ENCODE results near the gene ELFN1. TPM values are rescaled to one million over a fixed set of nuclear protein-coding genes. Genes with fewer than 3 reads are reported as not detected.

ELFN1 gene
- total and polyA plus RNA-seq, 2 donors: 0.91 to 2.6 TPM

DNA sequence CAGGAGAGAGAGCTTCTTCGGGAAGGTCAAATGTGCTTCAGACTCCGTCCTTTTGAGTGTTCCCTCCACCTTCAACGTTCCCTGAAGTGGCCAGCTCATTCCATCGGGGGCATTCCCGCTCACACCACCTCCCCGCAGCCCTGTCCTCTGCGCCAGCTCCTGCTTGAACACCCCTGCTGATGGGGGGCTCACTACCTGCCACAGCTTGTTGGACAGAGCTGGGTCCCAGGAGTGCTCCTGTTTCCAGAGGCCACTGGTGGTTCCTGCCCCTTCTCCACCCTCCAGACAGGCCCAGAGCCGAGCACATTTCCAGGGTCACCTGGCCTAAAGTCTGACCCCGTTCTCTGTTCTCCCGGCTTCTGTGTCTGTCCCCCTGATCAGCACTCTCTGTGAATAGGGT is 67.4 kb downstream of the ELFN1 start:
- H3K27ac ChIP-seq (ENCODE audit: low read depth in 1 of 2, low read length in 1 of 2): no peak overlapping the region
- peaks cover 0 to 5% of the 10 kb centered on the region in 2 donors for H3K9me3 ChIP-seq (ENCODE audit: control insufficient read depth in 2 of 2, insufficient read depth in 1 of 2, low read length in 1 of 2)
- H3K27me3 ChIP-seq (ENCODE audit: control insufficient read depth in 2 of 2, insufficient read depth in 1 of 2, low read length in 1 of 2): peaks cover 6 to 24% of the 10 kb centered on the region in 2 donors
- H3K36me3 ChIP-seq (ENCODE audit: control insufficient read depth in 2 of 2, insufficient read depth in 2 of 2, low read length in 1 of 2): no peaks in the 10 kb centered on the region
- no peak overlapping the region for H3K4me3 ChIP-seq (ENCODE audit: low read length in 2 of 2)
- 96% methylated on average over 10 of the region's 10 CpGs for WGBS
- peaks cover 4 to 9% of the 10 kb centered on the region in 2 donors for H3K4me1 ChIP-seq (ENCODE audit: control insufficient read depth in 2 of 2, insufficient read depth in 2 of 2, low read length in 2 of 2)
- no peak for DNase-seq (ENCODE audit: low read depth in 6 of 9, low spot score in 9 of 9)

- no peak for DNase-seq (ENCODE audit: low read depth in 6 of 9, low spot score in 9 of 9)
- Histone ChIP-seq H3K4me3 (ENCODE audit: low read length in 2 of 2) (no peak overlapping the region), H3K9me3 (ENCODE audit: control insufficient read depth in 2 of 2, insufficient read depth in 1 of 2, low read length in 1 of 2) (peaks cover 0 to 8% of the 10 kb centered on the region in 2 donors), H3K27me3 (ENCODE audit: control insufficient read depth in 2 of 2, insufficient read depth in 1 of 2, low read length in 1 of 2) (peaks cover 10 to 26% of the 10 kb centered on the region in 2 donors), H3K36me3 (ENCODE audit: control insufficient read depth in 2 of 2, insufficient read depth in 2 of 2, low read length in 1 of 2) (no peaks in the 10 kb centered on the region), H3K27ac (ENCODE audit: low read depth in 1 of 2, low read length in 1 of 2) (no peak overlapping the region), H3K4me1 (ENCODE audit: control insufficient read depth in 2 of 2, insufficient read depth in 2 of 2, low read length in 2 of 2) (peaks cover 4 to 9% of the 10 kb centered on the region in 2 donors)
- WGBS: 95% methylated on average over 20 of the region's 20 CpGs
Observed at GRCh38 chr7:1737956-1738355, 67.9 kb downstream of the ELFN1 start.

DNA sequence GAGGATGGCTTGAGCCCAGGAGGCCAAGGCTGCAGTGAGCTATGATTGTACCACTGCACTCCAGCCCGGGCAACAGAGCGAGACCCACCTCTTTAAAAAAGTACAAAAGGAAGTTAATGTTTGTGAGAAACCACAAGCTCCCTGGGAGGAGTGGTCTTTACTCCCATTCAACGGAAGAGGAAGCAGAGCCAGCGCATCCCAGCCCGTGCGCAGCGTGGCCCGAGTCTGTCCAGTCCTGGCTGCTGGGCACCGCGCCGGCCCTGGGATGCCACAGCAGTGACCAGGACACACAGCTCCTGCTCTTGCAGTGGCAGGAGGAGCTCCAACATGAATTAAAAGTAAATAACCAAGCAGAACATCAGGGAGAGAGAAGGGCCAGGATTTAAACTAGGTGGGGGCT is 68.4 kb downstream of the ELFN1 start:
- peaks cover 11 to 27% of the 10 kb centered on the region in 2 donors for H3K27me3 ChIP-seq (ENCODE audit: control insufficient read depth in 2 of 2, insufficient read depth in 1 of 2, low read length in 1 of 2)
- no peak for DNase-seq (ENCODE audit: low read depth in 6 of 9, low spot score in 9 of 9)
- WGBS: 17% methylated on average over 11 of the region's 11 CpGs
- H3K4me1 ChIP-seq (ENCODE audit: control insufficient read depth in 2 of 2, insufficient read depth in 2 of 2, low read length in 2 of 2): peaks cover 4 to 9% of the 10 kb centered on the region in 2 donors
- H3K4me3 ChIP-seq (ENCODE audit: low read length in 2 of 2): no peak overlapping the region
- no peak overlapping the region for H3K27ac ChIP-seq (ENCODE audit: low read depth in 1 of 2, low read length in 1 of 2)
- H3K9me3 ChIP-seq (ENCODE audit: control insufficient read depth in 2 of 2, insufficient read depth in 1 of 2, low read length in 1 of 2): peaks cover 0 to 10% of the 10 kb centered on the region in 2 donors
- no peaks in the 10 kb centered on the region for H3K36me3 ChIP-seq (ENCODE audit: control insufficient read depth in 2 of 2, insufficient read depth in 2 of 2, low read length in 1 of 2)

GRCh38 chr7:1738956-1739355 is 68.9 kb downstream of the ELFN1 start:
- no peaks in the 10 kb centered on the region for H3K36me3 ChIP-seq (ENCODE audit: control insufficient read depth in 2 of 2, insufficient read depth in 2 of 2, low read length in 1 of 2)
- peaks cover 4 to 7% of the 10 kb centered on the region in 2 donors for H3K4me1 ChIP-seq (ENCODE audit: control insufficient read depth in 2 of 2, insufficient read depth in 2 of 2, low read length in 2 of 2)
- H3K27ac ChIP-seq (ENCODE audit: low read depth in 1 of 2, low read length in 1 of 2): no peak overlapping the region
- H3K4me3 ChIP-seq (ENCODE audit: low read length in 2 of 2): no peak overlapping the region
- WGBS: 93% methylated on average over 19 of the region's 19 CpGs
- no peak for DNase-seq (ENCODE audit: low read depth in 6 of 9, low spot score in 9 of 9)
- H3K27me3 ChIP-seq (ENCODE audit: control insufficient read depth in 2 of 2, insufficient read depth in 1 of 2, low read length in 1 of 2): peaks cover 11 to 31% of the 10 kb centered on the region in 2 donors
- H3K9me3 ChIP-seq (ENCODE audit: control insufficient read depth in 2 of 2, insufficient read depth in 1 of 2, low read length in 1 of 2): peaks cover 0 to 10% of the 10 kb centered on the region in 2 donors

- H3K27me3 ChIP-seq (ENCODE audit: control insufficient read depth in 2 of 2, insufficient read depth in 1 of 2, low read length in 1 of 2): peaks cover 11 to 29% of the 10 kb centered on the region in 2 donors
- no peak overlapping the region for H3K4me3 ChIP-seq (ENCODE audit: low read length in 2 of 2)
- no peak overlapping the region for H3K27ac ChIP-seq (ENCODE audit: low read depth in 1 of 2, low read length in 1 of 2)
- peaks cover 0 to 10% of the 10 kb centered on the region in 2 donors for H3K9me3 ChIP-seq (ENCODE audit: control insufficient read depth in 2 of 2, insufficient read depth in 1 of 2, low read length in 1 of 2)
- peaks cover 4 to 7% of the 10 kb centered on the region in 2 donors for H3K4me1 ChIP-seq (ENCODE audit: control insufficient read depth in 2 of 2, insufficient read depth in 2 of 2, low read length in 2 of 2)
- DNase-seq (ENCODE audit: low read depth in 6 of 9, low spot score in 9 of 9): no peak
- WGBS: 96% methylated on average over 14 of the region's 14 CpGs
- no peaks in the 10 kb centered on the region for H3K36me3 ChIP-seq (ENCODE audit: control insufficient read depth in 2 of 2, insufficient read depth in 2 of 2, low read length in 1 of 2)
Observed at GRCh38 chr7:1739593-1739992, 69.5 kb downstream of the ELFN1 start.

DNA sequence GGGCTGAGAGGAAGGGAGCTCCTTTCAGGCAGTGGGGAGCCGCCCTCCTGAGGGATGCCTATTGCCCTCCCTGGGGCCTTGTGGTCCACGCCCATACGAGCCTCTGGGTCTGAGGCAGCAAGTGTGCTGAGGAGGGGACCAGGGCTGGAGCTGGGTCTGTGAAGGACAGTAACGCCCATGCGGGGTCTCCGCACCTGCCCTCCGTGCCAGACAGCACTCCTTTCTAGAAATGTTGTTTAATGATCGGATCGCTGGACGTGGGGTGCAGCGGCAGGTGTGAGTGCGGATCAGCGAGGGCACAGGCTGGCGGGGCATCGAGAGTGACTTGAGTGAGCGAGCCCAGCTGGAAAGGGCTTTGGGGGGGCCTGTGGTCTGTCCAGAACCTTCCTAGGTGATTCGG is 70.1 kb downstream of the ELFN1 start:
- peaks cover 0 to 14% of the 10 kb centered on the region in 2 donors for H3K9me3 ChIP-seq (ENCODE audit: control insufficient read depth in 2 of 2, insufficient read depth in 1 of 2, low read length in 1 of 2)
- no peak overlapping the region for H3K27ac ChIP-seq (ENCODE audit: low read depth in 1 of 2, low read length in 1 of 2)
- no peaks in the 10 kb centered on the region for H3K36me3 ChIP-seq (ENCODE audit: control insufficient read depth in 2 of 2, insufficient read depth in 2 of 2, low read length in 1 of 2)
- H3K4me1 ChIP-seq (ENCODE audit: control insufficient read depth in 2 of 2, insufficient read depth in 2 of 2, low read length in 2 of 2): peaks cover 4 to 7% of the 10 kb centered on the region in 2 donors
- 97% methylated on average over 17 of the region's 17 CpGs for WGBS
- H3K27me3 ChIP-seq (ENCODE audit: control insufficient read depth in 2 of 2, insufficient read depth in 1 of 2, low read length in 1 of 2): peaks cover 11 to 28% of the 10 kb centered on the region in 2 donors
- H3K4me3 ChIP-seq (ENCODE audit: low read length in 2 of 2): no peak overlapping the region
- no peak for DNase-seq (ENCODE audit: low read depth in 6 of 9, low spot score in 9 of 9)

GRCh38 chr7:1741246-1741645 is 71.2 kb downstream of the ELFN1 start:
- no peak for DNase-seq (ENCODE audit: low read depth in 6 of 9, low spot score in 9 of 9)
- peaks cover 4 to 7% of the 10 kb centered on the region in 2 donors for H3K4me1 ChIP-seq (ENCODE audit: control insufficient read depth in 2 of 2, insufficient read depth in 2 of 2, low read length in 2 of 2)

GRCh38 chr7:1741751-1742554 is 71.9 kb downstream of the ELFN1 start:
- Histone ChIP-seq H3K27ac (ENCODE audit: low read depth in 1 of 2, low read length in 1 of 2) (no peak overlapping the region), H3K27me3 (ENCODE audit: control insufficient read depth in 2 of 2, insufficient read depth in 1 of 2, low read length in 1 of 2) (peaks cover 11 to 26% of the 10 kb centered on the region in 2 donors), H3K4me1 (ENCODE audit: control insufficient read depth in 2 of 2, insufficient read depth in 2 of 2, low read length in 2 of 2) (peaks cover 4 to 7% of the 10 kb centered on the region in 2 donors), H3K4me3 (ENCODE audit: low read length in 2 of 2) (no peak overlapping the region), H3K36me3 (ENCODE audit: control insufficient read depth in 2 of 2, insufficient read depth in 2 of 2, low read length in 1 of 2) (no peaks in the 10 kb centered on the region), H3K9me3 (ENCODE audit: control insufficient read depth in 2 of 2, insufficient read depth in 1 of 2, low read length in 1 of 2) (peaks cover 0 to 14% of the 10 kb centered on the region in 2 donors)
- 74% methylated on average over 33 of the region's 33 CpGs for WGBS
- no peak for DNase-seq (ENCODE audit: low read depth in 6 of 9, low spot score in 9 of 9)

More at GRCh38 chr7:1741246-1741645, 71.2 kb downstream of the ELFN1 start:
- H3K36me3 ChIP-seq (ENCODE audit: control insufficient read depth in 2 of 2, insufficient read depth in 2 of 2, low read length in 1 of 2): no peaks in the 10 kb centered on the region
- no peak overlapping the region for H3K4me3 ChIP-seq (ENCODE audit: low read length in 2 of 2)
- peaks cover 11 to 25% of the 10 kb centered on the region in 2 donors for H3K27me3 ChIP-seq (ENCODE audit: control insufficient read depth in 2 of 2, insufficient read depth in 1 of 2, low read length in 1 of 2)
- no peak overlapping the region for H3K27ac ChIP-seq (ENCODE audit: low read depth in 1 of 2, low read length in 1 of 2)
- H3K9me3 ChIP-seq (ENCODE audit: control insufficient read depth in 2 of 2, insufficient read depth in 1 of 2, low read length in 1 of 2): peaks cover 0 to 14% of the 10 kb centered on the region in 2 donors
- WGBS: 96% methylated on average over 8 of the region's 8 CpGs

DNA sequence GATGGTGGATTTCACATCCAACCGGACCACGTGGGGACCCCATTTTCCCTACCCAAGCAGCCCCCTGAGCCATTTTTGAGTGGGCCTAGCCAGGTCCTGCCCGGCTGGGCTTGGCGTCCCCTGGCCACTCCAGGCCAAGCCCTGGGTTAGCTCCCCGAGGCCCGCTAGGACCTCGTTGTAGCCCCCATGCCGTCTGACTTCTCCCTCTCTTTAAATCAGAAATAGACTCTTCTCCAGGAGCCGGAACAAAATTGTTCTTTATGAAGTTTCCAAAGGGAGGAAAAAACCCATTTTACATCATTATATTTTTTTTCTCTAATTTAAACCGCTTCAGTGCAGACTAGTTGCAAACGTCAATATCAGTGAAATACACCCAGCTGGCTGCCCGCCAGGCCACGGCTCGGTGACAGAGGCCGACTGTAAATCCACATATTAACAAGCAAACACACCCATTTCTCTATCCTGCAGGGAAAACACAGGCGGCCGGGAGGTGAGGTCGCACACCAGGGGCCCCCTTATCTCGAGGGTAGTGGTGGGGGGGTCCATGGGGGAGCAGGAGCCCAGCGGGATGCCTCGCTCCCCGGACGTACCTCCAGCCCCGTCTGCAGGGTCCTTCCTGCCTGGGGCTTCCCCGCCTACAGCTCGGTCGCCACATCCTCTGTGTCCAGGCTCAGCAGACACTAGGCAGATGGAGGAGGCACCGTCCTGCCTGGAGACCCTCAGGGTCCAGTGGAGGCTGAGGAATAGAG is 72.7 kb downstream of the ELFN1 start:
- 26% methylated on average over 28 of the region's 28 CpGs for WGBS
- peaks cover 4 to 7% of the 10 kb centered on the region in 2 donors for H3K4me1 ChIP-seq (ENCODE audit: control insufficient read depth in 2 of 2, insufficient read depth in 2 of 2, low read length in 2 of 2)
- H3K9me3 ChIP-seq (ENCODE audit: control insufficient read depth in 2 of 2, insufficient read depth in 1 of 2, low read length in 1 of 2): peaks cover 0 to 14% of the 10 kb centered on the region in 2 donors
- no peak overlapping the region for H3K27ac ChIP-seq (ENCODE audit: low read depth in 1 of 2, low read length in 1 of 2)
- H3K27me3 ChIP-seq (ENCODE audit: control insufficient read depth in 2 of 2, insufficient read depth in 1 of 2, low read length in 1 of 2): peaks cover 11 to 26% of the 10 kb centered on the region in 2 donors
- DNase-seq (ENCODE audit: low read depth in 6 of 9, low spot score in 9 of 9): no peak
- H3K4me3 ChIP-seq (ENCODE audit: low read length in 2 of 2): no peak overlapping the region
- no peaks in the 10 kb centered on the region for H3K36me3 ChIP-seq (ENCODE audit: control insufficient read depth in 2 of 2, insufficient read depth in 2 of 2, low read length in 1 of 2)
